ENCODE measurements around the gene ZBTB38. TPM values are rescaled to one million over a fixed set of nuclear protein-coding genes. Genes with fewer than 3 reads are reported as not detected.
A peak's percentile ranks its signal among the peaks of the same experiment; 100 is the strongest.

Gene ZBTB38
- total RNA-seq, 1 experiment from 2014 or later = 22.9 TPM

DNA sequence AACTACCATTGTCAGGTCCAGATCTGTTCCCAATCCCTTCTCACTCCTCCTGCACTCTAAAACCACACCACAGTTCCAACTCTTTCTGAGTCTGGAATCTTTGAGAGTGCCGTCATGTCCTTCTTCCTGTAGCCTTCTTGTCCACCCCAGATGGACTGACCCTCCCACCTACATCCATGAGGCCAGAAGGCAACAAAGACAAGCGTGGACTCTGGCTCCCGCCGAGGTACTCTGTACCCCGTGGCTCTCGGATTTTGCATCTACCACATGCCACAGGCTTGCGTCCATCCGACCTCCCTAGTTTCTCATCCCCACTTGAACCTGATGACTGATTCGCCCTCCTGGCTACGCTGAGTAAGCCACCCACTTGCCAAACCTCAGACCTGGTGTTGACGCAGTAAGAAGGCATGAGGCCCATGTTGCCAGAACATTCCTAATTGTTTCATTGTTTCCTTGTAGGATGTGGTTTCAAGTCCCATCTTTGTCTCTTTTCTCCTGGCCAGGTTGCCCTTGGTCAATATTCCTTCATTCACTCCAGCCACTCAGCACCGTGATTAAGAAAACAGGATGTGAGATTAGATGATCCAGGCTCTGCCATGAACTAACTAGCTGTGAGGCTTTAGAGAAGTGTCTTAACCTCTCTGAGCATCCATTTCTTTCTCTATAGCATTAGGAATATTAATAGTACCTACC, 1.1 kb upstream of the ZBTB38 start:
- DNase-seq (ENCODE audit: low spot score) = no peak

DNA sequence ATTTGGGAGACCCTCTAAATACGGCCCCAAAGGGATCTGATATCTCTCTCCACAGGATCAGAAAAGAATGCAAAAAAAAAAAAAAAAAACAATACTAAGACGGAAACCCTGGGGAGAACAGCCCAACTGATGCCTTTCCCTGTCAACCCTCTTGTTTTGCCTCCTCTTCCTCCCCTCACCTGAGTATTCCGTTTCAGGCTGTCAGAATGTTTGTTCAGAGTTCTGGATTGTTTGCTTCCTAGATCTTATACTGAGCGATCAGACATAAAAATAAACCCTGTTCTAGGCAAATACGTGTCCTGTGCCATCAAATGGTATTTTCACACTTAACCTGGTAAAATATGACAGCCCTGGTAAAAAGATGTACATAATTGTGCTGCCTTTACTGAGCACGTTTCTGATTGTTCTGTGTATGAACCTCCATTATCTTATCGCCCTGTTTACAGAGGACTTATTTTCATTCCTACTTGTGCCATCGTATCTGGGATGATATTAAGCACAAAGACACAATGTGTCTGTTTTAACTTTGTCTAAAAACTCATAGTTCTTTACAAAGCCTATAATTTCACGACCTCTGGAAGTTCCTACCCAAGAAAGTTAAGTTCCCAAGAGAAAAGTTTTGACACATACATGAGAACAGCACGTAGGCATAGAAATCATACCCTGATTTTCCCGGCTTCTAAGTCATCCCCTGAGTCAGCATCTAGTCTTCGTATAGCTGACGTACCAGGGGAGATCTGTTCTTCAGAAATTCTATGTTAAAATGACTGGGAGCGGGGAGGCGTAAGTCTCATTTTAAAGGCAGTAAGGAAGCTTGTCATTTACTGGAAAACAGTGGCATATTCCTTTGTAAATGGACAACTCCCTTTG, 856 bp downstream of the ZBTB38 start:
- peak; percentile 50 for DNase-seq (ENCODE audit: low spot score)

DNA sequence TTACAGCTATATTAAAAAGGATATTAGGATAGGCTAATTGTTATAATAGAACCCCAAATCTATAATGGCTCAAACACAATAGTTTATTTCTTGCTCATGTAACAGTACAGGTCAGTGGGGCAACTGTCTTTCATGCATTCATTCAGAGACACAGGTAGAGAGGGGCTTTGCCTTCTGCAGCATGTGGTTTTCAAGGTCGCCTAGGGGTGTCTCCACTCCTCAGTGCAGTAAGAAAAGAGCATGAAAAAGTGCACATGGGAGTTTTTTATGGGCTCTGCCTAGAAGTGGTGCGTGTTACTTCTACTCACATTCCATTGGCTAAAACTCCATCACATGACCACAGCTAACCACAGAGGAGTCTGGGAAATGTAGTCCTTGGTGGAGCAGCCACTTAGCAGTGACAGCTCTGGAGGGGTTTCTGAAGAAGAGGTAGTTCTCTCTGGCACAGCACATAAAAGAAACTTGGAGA, 1.8 kb downstream of the ZBTB38 start:
- DNase-seq (ENCODE audit: low spot score) = peak; percentile 85

DNA sequence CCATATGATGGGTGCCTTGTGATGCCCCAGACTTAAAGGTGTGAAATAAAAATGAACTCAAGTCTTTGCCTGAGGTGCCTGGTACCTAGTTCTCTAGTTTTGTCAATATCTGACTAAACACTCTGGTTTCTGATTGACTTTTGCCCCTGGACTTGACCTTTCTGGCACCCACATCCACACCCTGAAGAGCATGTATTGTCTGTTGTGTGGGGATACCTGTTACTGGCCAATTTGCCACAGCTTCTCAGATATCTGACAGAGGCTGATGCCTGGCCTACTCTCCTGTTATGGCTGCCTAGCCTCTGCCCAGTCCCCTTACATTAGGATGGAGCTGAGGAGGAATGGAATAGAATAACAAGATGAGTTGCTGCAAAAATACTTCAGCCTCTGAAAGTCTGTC, 3.6 kb downstream of the ZBTB38 start:
- DNase-seq (ENCODE audit: low spot score) = no peak

DNA sequence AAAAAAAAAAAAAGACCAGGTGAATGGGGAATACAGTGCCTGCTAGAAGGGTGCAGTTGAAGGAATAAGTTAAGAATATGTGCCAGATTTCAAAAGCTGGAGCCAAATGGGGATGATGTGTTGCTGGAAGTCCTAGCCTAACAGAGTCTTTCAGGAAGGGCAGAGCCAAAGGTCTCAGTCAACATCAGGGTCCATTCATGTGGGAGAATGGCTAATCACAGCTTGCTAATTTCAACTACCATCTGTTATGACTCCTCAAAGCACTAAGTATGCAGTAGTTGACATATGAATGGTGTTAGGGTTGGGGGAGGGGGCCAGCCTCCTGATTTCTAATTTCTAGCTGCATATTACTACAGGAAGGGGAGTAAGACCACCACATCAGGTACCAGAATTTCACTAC, 4.4 kb downstream of the ZBTB38 start:
- DNase-seq (ENCODE audit: low spot score) = no peak

DNA sequence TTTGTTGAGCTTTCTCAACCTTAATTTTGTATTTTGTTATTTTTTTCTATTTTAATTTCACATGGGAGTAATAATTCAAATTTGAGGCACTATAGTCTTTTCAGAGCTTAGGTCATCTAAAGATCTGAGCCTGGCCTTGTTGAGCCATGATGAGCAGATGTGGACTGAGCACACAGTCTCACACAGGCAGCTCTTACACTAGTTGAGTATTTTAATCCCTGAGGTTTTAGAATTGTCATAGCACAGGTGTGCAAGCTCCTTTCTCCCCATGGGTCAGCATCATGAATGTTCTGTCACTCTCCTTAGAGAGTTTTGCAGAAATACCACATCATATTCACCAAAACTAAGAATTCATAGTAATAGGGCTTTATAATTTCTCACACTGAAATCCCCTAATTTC, 4.9 kb downstream of the ZBTB38 start:
- no peak for DNase-seq (ENCODE audit: low spot score)

DNA sequence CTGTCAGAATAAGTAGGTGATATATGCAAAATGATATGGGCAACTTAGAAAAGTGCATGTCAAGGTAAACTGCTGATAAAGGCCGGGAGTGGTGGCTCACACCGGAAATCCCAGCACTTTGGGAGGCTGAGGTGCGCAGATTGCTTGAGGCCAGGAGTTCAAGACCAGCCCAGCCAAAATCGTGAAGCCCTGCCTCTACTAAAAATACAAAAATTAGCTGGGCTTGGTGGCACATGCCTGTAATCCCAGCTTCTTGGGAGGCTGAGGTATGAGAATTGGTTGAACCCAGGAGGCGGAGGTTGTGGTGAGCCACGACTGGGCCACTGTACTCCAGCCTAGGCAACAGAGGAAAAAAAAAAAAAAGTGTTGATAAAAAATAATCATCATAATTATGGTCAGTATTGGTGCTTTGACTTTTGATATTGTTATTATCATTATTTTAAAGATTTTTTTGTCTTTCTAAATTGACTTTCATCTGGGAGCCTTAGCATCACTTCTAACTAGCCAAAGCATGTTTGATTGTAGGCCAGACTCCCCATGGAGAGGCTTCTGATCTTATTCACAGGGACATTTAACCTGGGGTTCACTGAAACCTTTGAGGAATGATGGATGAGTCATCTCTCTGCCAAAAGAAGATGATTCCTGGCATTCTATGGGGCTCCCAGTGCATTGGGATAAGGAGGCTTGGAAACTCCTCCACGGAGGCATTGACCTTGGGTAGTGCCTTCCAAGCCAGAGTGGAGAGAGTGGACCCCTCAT, 5.6 kb downstream of the ZBTB38 start:
- DNase-seq (ENCODE audit: low spot score) = no peak

DNA sequence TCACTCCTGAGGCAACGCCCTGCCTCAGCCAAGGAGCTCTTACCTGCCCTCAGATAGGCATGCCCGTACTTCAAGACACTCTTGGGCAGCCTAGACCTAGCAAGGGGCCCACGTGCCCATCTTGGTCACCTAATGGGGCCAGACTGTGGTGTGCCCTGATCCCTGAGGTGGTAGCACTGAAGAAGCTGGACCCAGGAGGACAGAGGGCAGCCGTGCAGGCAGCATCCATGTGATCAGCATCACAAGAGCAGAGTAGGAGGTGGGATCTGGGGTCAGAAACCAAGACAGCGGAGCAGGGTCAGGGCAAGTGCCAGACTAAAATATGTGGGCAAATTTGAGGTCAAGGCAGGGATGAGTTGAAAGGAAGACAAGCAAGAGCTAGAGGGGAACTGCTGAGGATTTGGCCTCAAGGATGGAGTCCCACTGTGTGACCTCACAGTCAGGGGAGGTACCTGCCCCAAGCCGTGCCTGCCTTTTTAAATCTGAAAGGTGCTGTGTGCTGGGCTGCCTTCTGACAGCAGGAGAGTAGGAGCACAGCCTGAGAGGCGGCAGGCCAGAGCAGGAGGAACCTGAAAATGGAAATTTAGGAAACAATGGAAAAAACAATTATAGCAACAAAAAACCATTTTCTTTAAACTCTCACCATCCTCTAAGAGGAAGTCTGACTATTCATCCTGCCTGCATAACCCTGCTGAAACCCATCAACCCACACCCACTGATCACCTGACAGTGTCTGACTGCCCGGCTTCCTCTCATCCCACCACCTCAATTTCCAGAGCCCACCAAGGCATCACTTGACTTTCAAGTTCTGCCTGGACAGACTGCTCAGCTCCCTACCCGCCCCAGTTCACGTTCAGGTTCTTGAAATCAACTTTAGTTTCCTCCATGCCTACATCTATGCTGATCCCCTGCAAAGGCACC, 7.3 kb downstream of the ZBTB38 start:
- DNase-seq (ENCODE audit: low spot score) = no peak

DNA sequence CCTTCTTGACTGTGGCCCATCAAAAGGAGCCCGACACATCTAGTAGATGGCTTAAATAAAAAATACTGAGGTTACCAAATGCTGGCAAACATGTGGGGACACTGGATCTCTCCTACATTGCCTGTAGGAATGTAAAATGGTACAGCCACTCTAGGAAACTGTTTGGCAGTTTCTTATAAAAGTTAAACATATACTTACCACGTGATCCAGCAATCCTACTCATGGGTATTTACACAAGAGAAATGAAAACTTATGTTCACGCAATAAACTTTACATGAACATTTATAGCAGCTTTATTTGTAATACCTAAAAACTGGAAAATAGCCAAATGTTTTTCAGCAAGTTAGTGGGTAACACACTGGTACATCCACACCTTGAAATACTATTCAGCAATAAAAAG, 9.1 kb downstream of the ZBTB38 start:
- DNase-seq (ENCODE audit: low spot score) = no peak

DNA sequence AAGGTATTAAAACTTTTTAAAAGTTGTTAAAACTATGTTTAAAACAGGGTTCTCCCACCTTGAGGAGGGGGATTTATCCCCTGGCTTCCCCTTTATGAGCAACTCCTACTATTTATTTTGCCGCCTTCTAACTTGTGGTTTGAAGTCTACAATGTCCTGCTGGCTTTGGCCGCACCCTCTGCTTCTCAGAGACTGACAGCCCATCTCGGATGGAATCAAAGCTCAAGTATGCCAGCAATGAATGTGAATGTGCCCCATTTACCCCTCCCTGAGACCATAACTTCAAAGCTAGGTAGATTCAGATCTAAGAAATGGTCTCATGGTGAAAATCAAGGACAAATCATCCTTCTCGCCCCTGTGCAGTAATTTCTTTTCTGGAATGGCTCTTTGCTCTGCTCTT, 10.3 kb downstream of the ZBTB38 start:
- no peak for DNase-seq (ENCODE audit: low spot score)

DNA sequence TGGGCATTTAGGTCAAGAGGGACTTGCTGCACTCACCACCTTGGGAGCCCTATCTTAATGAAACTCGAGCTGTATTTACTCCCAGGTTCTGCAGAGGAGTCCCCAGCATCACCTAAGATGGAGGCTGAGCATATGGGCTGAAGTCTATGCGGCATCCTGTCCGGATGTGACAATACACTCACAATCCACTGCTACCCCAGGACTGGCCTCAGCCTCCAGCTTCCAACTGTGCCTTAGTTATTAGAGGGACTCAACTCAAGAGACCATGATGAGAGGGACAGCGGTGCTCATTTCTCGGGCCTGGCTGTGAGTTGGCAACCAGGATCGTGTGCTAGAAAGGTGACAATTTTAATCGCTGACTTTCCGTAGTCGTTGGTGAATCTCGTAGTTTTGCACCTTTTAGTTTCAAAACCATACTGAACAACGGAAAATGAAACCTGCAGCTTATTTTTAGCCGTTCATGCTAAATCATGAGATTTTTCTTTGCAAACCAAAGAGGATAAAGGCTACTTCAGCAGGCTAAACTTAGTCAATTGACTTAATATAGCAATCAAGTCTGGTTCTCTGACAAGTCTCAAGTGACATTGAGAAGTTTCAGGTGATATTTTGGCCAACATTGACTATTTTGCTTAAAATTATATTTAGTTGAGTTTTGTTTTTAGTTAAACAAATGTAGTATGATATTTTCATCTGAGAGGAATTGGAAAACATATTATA, 11.1 kb downstream of the ZBTB38 start:
- no peak for DNase-seq (ENCODE audit: low spot score)

DNA sequence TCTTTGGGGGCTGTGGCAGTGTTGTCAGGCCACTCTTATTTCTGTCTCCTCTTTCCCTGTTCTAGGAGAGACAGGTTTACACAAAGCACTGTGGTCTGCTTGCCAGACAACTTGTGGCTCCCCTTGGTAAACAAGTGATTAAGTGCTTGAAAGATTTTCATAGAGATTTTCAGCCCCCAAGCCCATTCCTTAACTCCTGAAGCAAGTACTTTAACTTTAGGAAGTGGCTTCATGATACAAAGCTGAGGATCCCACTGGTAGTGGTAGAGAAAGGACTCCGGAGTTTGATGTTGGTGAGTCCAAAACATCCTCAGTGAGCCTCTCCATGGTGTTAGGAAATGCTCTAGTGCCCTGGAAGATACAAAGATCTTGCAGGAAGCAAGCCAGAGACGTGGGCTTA, 12.0 kb downstream of the ZBTB38 start:
- no peak for DNase-seq (ENCODE audit: low spot score)

DNA sequence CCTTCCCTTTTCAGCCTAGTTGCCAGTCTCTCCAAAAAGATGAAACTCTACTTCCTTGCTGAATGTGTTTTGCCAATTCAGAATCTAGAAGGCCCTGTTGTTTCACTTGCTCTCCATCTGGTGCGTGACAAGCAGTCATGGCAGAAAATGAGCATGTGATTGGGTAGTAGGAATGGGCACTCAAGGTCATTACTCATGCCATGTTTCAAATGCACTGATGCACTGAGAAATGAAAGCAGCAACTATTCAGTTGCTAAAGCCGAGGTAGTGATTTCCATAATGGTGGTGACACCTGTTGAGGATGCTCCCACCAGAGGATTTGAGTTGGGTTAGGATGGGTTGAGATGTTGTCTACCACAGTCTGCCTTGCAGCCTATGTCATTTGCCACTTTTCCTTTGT, 12.7 kb downstream of the ZBTB38 start:
- DNase-seq (ENCODE audit: low spot score) = no peak

DNA sequence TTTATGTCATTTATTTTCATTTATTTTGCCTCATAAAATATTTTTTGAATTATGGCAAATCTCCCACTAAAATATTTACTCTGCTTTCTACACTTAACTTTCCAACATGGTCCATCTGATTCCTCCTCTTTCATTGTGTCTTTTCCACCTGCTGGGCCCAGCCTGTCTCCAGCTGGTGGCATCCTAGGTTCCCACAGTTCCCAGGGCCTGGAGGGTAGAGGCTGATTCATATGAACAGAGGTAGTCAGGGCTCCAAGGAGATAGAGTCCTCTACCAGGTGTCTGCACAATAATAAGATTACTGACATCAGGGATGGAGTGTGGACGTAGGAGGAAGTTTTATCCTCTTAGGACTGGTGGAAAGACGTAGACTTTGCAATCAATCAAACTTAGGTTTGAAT, 14.3 kb downstream of the ZBTB38 start:
- no peak for DNase-seq (ENCODE audit: low spot score)

DNA sequence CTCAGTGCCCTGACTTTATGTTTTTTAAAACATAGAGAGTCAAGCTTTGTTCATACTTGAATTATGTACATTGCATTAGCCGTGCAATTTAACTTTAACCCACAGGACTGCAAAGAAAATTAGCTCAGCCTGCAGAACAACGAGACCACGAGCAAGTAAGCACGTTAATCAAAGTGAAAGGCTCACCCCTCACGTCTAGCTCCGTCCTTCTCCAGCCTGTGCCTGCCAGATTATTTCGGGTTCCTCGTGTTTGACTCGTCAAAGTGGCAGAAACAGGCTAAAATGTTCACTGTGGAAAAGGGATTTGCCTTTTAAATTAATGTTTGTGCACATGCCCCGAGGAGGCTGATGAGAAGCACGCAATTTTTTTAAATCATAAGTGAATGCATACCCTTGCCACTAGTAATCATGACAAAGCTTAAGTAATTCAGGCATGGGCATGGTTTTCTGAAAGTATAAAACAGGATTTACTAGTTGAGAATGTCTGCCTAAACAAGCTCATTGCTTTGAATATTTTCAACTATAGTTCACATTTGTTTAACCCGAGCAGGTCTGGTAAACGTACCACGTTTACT, 15.3 kb downstream of the ZBTB38 start:
- DNase-seq (ENCODE audit: low spot score) = no peak

DNA sequence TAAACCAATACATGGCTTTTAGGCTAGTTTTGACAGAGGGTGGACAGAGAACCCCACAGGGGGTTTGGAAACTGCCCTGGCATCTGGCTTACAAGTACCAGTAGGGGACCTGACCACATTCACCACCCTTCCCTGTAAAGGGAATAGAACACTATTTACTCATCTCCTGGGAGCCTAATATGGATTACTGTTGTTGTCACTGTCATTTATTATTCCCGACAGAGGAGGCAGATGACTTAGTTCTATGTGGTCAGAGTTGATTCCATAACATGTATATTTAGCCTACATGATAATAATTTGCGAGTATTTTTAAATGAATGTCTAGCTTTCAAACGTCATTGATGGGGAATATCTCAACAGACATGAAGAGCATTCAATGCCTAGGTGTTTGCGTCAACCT, 15.9 kb downstream of the ZBTB38 start:
- DNase-seq (ENCODE audit: low spot score) = no peak

DNA sequence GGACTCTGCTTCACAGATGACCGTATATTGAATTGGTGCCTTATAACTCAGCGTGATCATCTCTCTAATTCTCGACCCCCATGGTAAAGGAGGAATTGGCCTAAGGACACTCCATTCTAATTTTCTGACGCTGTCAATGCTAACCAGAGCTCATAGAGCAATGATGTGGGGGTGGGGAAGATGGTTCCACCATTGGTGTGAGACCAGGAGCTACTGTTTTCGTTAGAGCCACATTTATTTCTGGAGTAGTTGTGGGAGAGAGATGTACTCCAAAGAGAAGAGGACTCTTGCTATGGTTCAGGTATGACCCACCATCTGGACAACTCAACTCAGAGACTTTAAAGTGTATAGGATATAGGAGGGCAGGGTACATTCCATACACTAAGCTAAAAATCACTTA, 16.3 kb downstream of the ZBTB38 start:
- no peak for DNase-seq (ENCODE audit: low spot score)

DNA sequence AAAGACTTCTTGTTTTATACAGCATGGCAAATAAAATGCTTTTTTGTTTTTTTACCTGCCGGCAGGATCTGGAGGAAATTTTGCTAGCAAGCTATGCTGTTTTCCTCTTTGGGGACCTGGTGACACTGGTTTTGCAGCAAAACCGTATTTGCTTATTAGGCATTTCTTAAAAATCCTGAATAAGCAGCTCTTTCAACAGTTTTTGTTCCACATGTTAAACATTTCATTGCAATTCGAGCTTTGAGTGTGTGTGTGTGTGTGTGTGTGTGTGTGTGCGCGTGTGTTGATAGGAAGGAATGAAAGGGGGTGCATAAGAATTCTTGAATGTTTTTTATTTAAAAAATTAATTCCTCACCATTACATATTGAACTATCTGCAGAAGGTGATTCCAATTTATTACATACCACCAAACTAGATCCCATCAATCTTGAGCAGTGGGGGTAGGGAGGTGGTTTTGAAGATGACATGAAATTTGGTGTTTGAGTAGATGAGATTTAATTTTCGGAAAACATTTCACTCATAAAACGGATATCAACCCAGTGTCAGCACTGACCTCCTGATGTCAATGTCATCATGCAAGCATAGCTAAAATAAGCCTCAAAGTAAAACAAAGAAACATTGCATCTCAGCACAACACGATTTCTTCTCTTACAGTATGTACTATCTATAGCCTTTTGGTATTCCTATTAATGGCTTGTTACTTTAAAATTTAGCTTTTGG, 17.3 kb downstream of the ZBTB38 start:
- DNase-seq (ENCODE audit: low spot score) = no peak

DNA sequence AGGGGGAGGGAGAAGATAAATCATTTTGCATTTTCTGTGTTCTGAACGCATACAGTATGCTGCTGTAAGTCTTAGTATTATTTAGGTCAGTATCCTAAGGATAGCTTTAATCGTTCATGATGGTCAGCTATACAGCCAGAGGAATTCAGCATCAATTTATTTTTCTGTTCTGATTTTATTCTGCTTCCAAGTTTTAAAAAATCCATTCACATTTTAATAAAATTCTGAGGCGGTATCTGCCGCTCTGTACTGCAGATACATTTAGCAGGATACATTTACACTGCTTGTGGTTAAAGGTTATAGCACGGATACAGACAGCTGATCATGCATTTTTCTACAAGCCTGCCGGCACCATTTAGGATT, 17.8 kb downstream of the ZBTB38 start:
- no peak for DNase-seq (ENCODE audit: low spot score)
